Choroid plexus epithelial cell (primary cell): Measurements from ENCODE around the gene STK16.
A peak's percentile ranks its signal among the peaks of the same experiment; 100 is the strongest.

Experiments
- DNase-seq: peaks from one replicate; pipeline ENCODE4 v3.0.0-alpha.2; 2010; ENCODE audit warnings: low read depth
- H3K4me3 ChIP-seq: 2 replicates; pipeline ENCODE4 v1.5.1; 2011; ENCODE audit warnings: low read depth, mild to moderate bottlenecking, control low read depth, low read length, moderate library complexity
- CTCF ChIP-seq: conservative IDR thresholded peaks from 2 replicates; pipeline ENCODE4 v1.5.1; 2011; ENCODE audit warnings: low read depth, mild to moderate bottlenecking, control low read depth, inconsistent platforms, low read length, moderate library complexity

The STK16 gene

GRCh38 chr2:219248845-219249202 is 3.5 kb downstream of the STK16 start:
- no peak for DNase-seq
- no peak for TF ChIP-seq CTCF
- H3K4me3 ChIP-seq, result no peak overlapping the region

- no peak overlapping the region for H3K4me3 ChIP-seq
- TF ChIP-seq CTCF, result no peak
- peak; percentile 76 for DNase-seq
Observed at GRCh38 chr2:219249203-219249980, 4.1 kb downstream of the STK16 start.

- no peak for TF ChIP-seq CTCF
- DNase-seq, result no peak
- no peak overlapping the region for H3K4me3 ChIP-seq
Observed at GRCh38 chr2:219250049-219250781, 4.9 kb downstream of the STK16 start.

- DNase-seq, result no peak
- no peak overlapping the region for H3K4me3 ChIP-seq
- no peak for TF ChIP-seq CTCF
Observed at GRCh38 chr2:219251656-219252055, 6.4 kb downstream of the STK16 start.

GRCh38 chr2:219252084-219252483 is 6.8 kb downstream of the STK16 start:
- H3K4me3 ChIP-seq, result no peak overlapping the region
- TF ChIP-seq CTCF, result no peak
- no peak for DNase-seq

GRCh38 chr2:219252570-219252899 is 7.3 kb downstream of the STK16 start:
- DNase-seq, result no peak
- no peak for TF ChIP-seq CTCF
- peak overlapping the region; percentile 60 for H3K4me3 ChIP-seq
